ENCODE data around the gene ACBD6.

GRCh38 chr1:180456191-180456590 is 46.2 kb downstream of the ACBD6 start:
- no peak for TF ChIP-seq CTCF (IDR thresholded peaks at IDR 0.05)
- TF ChIP-seq POLR2A (IDR thresholded peaks at IDR 0.05): no peak
